Suprapubic skin (tissue), 4 donors: ENCODE measurements around the gene CNTN4.

ENCODE experiments used
- EP300 ChIP-seq: sonication (generic); formaldehyde crosslinking; IDR thresholded peaks from one replicate; pipeline ENCODE4 v1.6.1; 2017; ENCODE audit warnings: antibody characterized with exemption
- POLR2A ChIP-seq, 2 donors: fragments of 450-650 bp; IDR thresholded peaks; one replicate each; pipeline ENCODE4 v1.6.1; 2017; ENCODE audit warnings: antibody characterized with exemption in 2 of 2, mild to moderate bottlenecking in 2 of 2, moderate library complexity in 2 of 2
- POLR2AphosphoS5 ChIP-seq, 3 donors: sonication (generic); formaldehyde crosslinking; IDR thresholded peaks; one replicate each; pipeline ENCODE4 v1.6.1; 2017; ENCODE audit warnings: antibody characterized with exemption in 3 of 3
- TF ChIP-seq, protein P1 (sequence below), 2 donors: fragments of 200-600 bp in 1 of 2; fragments of 450-650 bp in 1 of 2; sonication (generic) in 1 of 2; IDR thresholded peaks; one replicate each; pipeline ENCODE4 v1.5.1; 2016 to 2019; ENCODE audit warnings: antibody characterized with exemption in 2 of 2, mild to moderate bottlenecking in 1 of 2, moderate library complexity in 1 of 2

DNA sequence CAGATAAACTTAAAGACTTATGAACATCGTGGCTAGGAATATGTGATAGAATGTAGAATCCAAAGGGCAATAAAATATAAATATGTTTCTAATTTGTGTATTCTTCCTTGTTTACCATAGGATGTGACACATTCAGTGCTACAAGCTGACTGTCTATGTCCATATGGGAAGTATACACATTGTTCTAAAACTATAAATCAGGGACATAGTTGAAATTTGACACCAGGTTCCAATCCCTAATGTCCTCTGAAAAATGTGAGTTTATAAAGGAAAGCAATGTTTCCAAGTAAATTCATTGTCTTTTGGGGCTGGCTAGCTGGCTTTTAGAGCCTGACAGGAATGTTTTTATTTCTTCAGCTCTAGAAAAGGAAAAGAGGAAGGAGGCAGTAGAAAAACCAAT, 273.6 kb downstream of the CNTN4 start:
- TF ChIP-seq, protein P1, sequence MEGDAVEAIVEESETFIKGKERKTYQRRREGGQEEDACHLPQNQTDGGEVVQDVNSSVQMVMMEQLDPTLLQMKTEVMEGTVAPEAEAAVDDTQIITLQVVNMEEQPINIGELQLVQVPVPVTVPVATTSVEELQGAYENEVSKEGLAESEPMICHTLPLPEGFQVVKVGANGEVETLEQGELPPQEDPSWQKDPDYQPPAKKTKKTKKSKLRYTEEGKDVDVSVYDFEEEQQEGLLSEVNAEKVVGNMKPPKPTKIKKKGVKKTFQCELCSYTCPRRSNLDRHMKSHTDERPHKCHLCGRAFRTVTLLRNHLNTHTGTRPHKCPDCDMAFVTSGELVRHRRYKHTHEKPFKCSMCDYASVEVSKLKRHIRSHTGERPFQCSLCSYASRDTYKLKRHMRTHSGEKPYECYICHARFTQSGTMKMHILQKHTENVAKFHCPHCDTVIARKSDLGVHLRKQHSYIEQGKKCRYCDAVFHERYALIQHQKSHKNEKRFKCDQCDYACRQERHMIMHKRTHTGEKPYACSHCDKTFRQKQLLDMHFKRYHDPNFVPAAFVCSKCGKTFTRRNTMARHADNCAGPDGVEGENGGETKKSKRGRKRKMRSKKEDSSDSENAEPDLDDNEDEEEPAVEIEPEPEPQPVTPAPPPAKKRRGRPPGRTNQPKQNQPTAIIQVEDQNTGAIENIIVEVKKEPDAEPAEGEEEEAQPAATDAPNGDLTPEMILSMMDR (IDR thresholded peaks at IDR 0.05), result no peak
- TF ChIP-seq EP300 (no peak), POLR2A (IDR thresholded peaks at IDR 0.05) (no peak), POLR2AphosphoS5 (IDR thresholded peaks at IDR 0.05) (no peak)
